ENCODE results near the gene CACNA1C.

The CACNA1C gene

DNA sequence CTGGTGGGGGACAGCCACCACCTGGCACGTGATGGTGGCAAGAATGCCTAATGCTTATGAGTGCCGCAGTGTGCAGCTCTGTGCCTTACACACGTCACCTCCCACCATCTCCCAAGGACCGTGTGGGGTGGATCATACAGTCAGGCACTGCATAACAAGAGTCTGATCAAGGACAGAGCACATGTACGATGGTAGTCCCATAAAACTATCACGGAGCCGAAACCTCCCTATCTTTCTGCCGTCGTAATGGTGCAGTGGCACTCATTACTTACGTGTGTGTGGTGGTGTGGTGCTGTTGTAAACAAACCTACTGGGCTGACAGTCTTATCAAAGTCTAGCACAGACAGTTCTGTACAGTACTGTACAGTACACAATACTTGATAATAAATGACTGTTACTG is 89.3 kb downstream of the CACNA1C start:
- no peak for DNase-seq

GRCh38 chr12:2144951-2145350 is 92.2 kb downstream of the CACNA1C start:
- DNase-seq, result no peak

DNA sequence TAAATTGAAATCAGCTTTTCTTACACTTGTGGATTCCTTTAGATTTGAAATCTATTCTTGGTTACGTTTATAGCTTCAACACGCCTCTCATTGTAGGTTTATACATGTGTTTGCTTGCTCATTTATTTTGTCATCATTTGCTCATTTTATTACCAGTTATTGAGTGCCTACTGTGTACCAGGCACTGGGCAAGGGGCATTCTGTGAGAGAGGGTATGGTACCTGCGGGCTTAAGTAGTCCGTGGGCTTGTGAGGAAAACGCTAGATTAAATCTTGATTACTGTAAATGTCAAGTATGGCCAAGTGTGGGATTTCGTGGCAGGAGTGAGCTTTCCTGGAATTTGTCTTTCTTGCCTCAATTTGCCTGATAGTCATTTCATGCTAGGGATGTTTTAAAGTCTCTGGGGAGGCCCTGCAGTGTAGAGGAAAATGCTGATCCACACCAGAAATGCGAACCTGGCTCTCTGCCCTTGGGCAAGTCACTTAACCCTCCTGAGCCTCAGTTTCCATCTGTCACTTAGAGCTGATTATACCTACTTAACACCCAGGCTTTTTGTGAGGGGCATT is 92.7 kb downstream of the CACNA1C start:
- no peak for DNase-seq

DNA sequence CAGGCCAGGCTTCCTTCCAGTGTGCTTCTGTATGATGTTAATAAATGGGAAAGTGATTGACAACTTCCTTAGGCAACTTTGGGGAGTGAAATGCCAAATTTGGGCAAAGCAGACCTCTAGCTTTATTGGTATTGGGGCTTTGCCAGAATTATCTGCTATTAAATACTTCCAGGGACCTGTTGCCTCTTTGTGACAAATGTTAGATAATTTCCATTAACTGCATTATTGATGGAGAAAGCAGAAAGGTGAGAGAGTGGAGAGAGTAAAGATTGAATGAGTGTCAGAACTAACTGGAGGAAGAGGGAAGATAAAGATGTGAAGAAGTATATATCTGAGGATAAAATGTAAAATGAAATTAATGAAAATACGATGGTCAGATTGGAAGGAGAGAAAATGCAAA is 94.5 kb downstream of the CACNA1C start:
- no peak for DNase-seq

- no peak for DNase-seq
These were observed 96.3 kb downstream of the CACNA1C start for GRCh38 chr12:2149091-2149490.

- no peak for DNase-seq
These were observed 98.0 kb downstream of the CACNA1C start for GRCh38 chr12:2150833-2151232.

DNA sequence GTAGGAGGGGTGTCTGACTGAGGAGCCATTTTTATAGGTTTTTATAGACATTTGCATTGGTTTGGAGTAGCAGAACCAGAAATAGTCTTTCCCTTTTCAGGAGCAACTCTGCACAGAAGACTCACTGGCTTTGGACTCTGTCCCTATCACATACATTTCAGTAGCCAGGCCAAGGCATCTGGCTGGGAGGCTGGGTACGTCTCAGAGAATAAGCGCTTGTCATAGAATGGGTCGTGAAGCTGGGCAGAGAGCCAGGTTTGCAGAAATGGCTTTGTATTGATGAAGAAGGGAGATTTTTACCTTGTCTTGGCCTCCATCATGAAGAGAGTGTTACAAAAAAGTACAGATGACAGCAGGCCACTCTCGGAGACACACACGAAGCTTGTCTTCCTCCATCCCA is 98.6 kb downstream of the CACNA1C start:
- DNase-seq, result no peak

GRCh38 chr12:2152134-2152533 is 99.3 kb downstream of the CACNA1C start:
- no peak for DNase-seq

DNA sequence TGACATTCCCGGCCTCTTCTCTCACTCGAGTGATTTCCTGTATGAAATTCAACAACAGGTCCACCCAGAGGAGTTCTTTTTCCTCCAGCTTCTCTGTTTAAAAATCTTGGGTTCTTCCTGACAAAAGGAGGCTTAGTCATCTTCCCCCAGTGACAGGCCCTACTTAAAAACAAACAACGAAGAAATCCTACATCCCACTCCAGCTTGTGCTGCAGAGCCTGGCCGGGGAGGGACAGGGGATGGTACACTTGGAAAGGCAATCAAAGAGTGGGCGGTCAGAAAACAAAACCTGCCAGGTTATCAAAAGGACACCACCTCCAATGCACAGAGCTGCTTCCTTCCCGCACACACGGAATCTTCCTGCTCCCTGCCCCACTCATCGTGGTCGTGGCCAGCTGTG is 101.3 kb downstream of the CACNA1C start:
- DNase-seq, result no peak

DNA sequence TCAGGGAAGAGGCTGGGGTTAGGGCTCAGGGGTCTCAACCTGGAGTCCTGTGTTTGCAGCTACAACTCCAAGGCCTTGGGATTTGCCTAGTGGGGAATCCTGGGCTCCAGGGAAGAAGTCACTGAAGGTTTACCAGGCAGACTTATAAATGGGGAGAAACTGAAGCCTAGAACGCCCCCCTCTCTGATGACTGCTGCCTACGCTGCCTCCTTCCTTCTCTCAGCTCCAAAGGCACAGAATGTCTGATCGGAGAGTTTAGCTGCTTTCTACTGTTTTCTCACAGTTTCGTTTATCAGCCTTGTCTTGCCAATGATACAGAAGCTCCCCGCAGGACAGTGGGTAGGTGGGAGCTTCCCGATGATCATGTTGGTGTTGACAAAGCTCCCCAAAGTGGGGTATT is 101.7 kb downstream of the CACNA1C start:
- no peak for DNase-seq

- no peak for DNase-seq
These were observed 103.5 kb downstream of the CACNA1C start for GRCh38 chr12:2156333-2156732.

DNA sequence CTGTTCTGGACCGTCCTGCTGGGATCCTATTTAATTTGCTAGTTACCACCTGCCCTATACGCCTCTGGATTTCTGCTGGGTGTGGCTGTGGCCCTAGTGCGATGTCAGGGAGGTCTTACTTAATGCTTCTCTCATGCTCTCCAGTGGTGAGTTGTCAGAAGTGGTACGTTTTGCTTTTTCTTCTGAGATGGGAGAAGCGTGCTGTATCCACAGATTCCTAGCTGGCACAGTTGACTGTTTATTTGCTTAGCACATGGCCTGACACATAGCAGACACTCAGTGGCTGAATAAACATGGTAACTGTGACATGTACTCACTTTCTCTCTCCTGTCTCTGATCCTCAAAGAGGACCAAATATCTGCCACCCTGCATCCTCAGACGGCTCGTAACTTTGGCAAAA is 107.3 kb downstream of the CACNA1C start:
- no peak for DNase-seq

- DNase-seq, result no peak
These were observed 108.7 kb downstream of the CACNA1C start for GRCh38 chr12:2161473-2161872.

DNA sequence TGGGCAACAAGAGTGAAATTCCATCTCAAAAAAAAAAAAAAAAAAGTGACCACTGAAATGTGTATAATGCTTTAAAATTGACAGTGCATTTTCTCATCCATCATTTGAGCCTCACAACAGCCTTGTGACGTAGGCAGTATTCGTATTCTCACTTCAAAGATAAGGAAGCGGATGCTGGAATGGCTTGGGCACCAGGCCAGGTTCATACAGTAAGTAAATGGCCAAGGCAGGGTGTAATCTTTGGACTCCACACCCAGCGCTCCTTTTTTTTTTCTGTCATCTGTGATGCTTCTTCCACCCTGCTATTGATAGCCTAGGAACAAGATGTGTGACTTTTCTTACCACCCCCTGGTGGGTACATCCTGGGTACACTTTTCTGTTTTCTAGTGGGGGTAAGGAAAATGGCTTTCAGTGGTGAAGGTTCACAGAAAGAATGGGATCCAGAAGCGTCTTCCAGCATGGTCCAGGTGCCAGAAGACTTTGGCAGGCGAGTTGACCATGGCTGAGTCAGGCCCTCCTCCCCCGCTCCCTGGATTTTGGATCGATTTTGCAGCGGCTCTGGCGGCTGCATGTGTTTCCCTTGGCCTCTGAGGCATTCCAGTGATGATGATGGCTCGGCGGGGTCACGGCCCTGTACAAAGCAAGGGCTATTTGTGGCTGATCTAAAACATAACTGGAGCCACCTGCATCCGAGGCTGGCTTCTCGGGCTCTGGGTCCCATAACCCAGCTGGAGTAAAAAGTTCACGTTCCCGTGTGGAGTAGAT is 110.6 kb downstream of the CACNA1C start:
- DNase-seq, result no peak

GRCh38 chr12:2165021-2165420 is 112.2 kb downstream of the CACNA1C start:
- no peak for DNase-seq

GRCh38 chr12:2165927-2166326 is 113.1 kb downstream of the CACNA1C start:
- DNase-seq, result no peak

GRCh38 chr12:2166696-2167095 is 113.9 kb downstream of the CACNA1C start:
- DNase-seq, result no peak

- DNase-seq, result no peak
These were observed 114.4 kb downstream of the CACNA1C start for GRCh38 chr12:2167231-2167630.

- no peak for DNase-seq
These were observed 116.0 kb downstream of the CACNA1C start for GRCh38 chr12:2168808-2169207.

GRCh38 chr12:2169489-2169888 is 116.7 kb downstream of the CACNA1C start:
- no peak for DNase-seq

DNA sequence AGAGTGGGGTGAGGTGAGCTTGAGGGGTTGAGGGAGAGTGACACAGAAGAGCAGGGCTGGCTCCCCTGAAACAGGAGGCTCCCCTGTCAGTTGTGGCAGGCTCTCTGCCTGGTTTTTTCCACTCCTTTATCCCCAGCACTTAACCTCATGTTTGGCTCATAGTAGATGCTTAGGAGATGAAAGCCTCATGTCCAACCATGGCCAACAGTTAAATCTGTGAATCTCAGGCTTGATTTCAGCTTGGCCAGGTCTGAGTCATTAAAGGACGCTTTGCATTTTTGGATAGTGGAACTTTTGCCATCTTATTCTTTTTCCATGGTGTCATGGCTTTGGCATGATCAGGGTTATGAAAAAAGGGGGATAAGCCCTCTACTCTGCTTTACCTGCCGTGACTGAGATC is 117.2 kb downstream of the CACNA1C start:
- DNase-seq, result no peak

DNA sequence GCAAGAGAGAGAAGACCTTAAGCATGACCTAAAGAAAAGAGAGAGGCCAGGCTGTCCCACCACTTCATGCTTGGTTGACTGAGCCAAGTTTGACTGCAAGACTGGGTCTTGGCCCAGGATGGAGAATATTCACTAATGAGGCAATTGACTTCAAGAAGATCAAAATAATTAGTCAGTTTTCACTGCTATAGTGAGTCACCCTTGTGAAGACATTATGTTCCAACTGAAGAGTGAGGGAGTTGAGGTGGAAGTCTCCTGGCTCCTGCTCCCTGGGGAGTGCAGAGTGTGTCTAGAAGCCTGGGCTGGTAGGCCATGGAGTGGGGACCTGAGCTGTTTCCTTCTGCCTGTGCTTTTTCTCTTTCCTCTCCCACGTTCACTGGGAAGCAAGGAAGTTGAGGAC is 117.6 kb downstream of the CACNA1C start:
- DNase-seq, result no peak

- DNase-seq, result no peak
These were observed 119.1 kb downstream of the CACNA1C start for GRCh38 chr12:2171672-2172426.

- DNase-seq, result no peak
These were observed 119.9 kb downstream of the CACNA1C start for GRCh38 chr12:2172491-2173214.

All from stimulated activated naive CD4-positive, alpha-beta T cell treated with Interleukin-2 at 50 U/mL for 16 hours (primary cell).